NCI-H526 (cell line): ENCODE measurements around the gene OAT.

Experiments used
- DNase-seq, 2 experiments: peaks; one replicate each; lab custom pipeline; 2025; lab: John Stamatoyannopoulos, UW

OAT gene

DNA sequence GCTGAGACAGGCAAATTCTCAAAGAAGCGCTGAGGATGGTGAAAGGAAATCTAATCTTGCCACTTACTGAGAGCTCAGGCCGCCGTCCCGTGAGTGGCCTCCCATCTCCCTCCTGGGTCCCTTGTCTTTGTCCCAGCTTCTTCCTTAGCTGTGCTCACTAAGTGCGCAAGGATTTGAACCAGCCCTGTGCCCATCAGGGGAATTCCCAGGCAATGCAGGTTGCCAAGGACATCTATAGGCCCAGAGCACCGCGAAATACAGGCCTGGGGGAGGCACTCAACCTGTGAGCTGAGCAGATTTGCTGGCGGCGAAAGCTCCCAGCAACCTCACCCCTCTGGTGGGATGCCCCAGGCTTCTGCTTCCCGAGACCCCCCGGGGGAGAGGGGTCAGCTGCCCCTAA, 64.8 kb downstream of the OAT start:
- no peak for DNase-seq

DNA sequence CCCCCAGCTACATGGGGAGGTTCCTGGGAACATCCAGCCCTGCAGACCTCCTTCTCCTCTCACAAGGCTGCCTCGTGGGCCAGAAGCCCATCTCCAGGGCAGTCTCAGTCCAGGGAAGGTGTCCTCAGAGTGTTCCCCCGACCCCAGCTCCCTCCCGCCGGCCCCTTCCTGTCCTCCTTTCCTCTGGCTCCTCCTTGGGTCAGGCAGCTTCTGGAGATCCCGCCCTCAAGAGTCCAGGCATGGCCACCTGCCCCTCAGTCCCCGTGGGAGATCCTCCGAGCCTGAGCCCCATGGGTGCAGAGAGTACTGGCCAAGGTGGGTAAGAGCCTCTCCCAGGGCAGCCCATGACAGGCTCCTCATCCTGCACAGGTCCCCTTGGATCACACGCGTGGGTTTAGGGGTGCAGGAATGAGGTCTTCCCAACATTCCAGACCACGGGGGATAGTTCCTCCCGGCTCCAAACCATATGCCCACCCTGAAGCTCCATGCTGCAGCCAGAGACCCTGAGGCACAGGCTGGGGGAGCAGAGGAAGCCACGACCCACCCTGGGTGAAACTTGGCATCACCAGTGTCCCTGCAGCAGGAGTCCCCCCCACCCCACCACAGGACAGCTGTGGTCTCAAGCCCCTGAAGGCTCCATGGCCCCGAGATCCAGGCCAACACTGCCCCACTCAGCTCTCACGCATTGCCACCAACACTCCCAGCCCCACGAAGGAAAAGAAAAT, 65.5 kb downstream of the OAT start:
- no peak for DNase-seq

DNA sequence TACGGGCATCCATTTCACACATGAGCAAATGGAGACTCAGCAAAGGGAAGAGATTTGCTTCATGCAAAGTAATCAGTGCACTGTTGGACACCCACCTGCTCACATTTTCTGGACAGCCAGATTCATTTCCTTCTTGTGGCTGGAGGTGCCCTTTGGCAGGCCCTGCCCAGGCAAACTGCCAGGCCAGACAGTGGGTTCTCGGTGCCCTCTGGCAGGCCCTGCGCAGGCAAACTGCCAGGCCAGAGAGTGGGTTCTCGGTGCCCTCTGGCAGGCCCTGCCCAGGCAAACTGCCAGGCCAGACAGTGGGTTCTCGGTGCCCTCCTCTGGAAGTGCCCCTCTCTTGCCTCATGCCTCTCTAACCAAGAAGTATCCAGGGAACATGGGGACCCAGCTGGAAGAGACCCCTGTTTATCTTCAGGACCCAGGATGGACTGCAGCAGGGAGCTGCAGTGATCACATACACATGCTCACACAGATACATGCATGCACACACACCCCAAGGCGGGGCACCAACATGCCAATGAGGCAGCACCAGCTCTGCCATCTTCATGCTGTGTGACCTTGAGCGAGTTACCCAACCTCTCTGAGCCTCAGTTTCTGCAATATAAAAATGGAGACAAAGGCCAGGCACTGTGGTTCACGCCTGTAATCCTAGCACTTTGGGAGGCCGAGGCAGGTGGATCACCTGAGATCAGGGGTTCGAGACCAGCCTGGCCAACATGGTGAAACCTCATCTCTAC, 67.1 kb downstream of the OAT start:
- no peak for DNase-seq

DNA sequence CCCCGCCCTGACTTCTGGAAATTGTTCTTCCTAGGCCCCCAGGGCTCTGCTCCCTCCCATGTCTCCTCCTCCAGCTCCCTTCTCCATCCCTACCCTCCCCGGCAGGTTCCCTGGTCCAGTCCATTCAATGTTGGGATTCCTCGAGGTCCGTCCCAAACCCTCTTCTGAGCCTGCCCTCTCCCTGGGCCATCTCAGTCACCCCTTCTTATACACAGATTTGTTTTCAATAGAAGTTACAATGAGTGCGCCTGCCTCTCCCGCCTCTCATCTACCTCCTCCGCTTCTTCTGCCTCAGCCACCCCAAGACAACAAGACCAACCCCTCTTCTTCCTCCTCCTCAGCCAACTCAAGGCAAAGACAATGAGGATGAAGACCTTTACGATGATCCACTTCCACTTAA, 67.9 kb downstream of the OAT start:
- no peak for DNase-seq

DNA sequence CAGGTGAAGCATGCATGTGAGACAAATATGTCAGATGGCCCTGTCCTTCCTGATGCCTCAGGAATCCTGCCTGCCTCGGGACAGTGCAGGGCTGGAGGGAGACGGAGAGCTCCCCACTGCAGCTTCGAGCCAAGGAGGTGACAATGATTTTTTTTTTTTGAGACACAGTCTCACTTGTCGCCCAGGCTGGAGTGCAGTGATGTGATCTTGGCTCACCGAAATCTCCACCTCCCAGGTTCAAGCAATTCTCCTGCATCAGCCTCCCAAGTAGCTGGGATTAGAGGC, 68.8 kb downstream of the OAT start:
- DNase-seq = no peak

DNA sequence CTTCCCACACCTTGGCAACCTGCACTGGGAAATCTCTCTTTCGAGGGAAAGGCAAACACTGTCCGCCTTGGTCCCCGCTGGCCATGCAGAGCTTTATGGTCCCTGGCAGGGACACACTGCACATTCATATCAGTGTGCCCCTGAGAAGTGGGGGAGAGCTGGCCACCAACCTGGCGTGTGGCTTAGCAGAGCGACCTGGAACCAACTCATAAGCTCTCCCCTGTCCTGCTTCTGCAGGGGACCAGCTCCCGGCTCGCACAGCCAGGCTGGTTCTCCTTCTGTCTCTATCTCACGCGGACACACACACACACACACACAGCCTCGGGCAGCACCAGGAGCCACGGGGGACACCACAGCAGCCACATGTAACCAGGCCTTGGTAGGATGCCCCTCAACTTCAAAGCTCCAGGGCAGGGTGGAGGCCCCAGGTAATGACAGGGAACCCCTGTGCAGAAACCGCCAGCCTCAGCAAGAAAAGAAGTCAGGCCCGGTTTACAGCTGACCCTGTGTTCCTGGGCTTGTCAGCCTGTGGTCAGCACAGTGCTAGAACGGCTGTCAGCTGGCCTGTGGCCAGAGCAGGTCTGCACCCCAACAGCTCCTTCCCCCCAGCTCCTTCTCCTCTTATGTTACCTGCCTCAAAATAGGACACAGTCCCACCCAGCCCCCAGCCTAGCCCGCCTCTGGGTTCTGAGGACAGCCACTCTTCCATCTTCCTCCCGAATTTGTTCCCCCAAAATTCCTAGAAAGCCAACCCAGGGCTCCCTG, 69.3 kb downstream of the OAT start:
- no peak for DNase-seq

DNA sequence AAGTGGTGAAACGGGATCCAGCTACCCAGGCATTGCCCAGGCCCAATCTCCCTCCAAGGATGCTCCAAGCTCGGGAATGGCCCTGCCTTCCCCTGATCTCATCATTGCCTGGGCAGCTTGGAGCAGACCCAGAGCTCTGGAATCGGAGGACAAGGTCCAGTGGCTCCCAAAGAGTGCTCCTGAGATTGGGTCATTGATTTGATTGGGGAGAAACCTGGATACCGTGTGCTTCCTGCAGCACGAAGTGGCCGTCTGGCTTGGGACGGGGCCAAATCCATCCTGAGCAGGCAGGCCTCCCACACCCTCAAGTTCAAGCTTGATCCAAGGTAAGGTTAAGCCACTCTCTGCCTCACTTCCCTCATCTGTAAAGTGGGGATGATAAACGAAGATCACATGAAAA, 69.9 kb downstream of the OAT start:
- no peak for DNase-seq

DNA sequence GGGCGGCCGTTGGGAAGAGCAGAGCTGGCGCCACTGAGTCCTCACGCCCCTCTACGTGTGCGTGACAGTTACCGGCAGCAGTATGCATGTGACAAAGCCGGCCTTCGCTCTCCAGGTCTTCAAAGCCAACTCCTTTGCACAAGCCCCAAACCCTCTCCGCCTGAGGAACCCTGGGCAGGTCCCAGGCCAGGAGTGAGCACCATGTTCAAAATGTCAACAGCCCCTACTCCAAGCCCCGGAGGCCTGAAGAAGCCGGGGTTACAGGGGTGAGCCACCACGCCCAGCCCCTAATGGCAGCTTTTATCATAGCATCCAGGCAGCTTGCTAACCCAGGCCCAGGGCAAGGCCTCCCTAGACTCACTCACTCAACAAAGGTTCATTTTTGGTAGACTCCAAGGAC, 70.8 kb downstream of the OAT start:
- DNase-seq = no peak
